T-cell (primary cell): ENCODE results near the gene CEP20. TPM values are rescaled to one million over a fixed set of nuclear protein-coding genes. Genes with fewer than 3 reads are reported as not detected.

Experiments
- ATAC-seq, 4 experiments: fragments of 200-7000 bp in 3 of 4; fragments of 150-1000 bp in 1 of 4; cut with Tn5 transposase; replicated peaks in 1 of 4; 1 replicate in 3 of 4; 2 replicates in 1 of 4; pipeline ENCODE4 v1.10.0; 2021; ENCODE audit warnings: moderate library complexity in 3 of 4, mild to moderate bottlenecking in 2 of 4, moderate number of reproducible peaks in 1 of 4
- CTCF ChIA-PET, 2 donors: fragments of 300-600 bp; sonication (Branson Sonifier 250); formaldehyde crosslinking; loops; one replicate each; lab custom pipeline; 2022; ENCODE audit warnings: antibody characterized with exemption in 2 of 2; lab: Charles Lee
- POLR2A ChIA-PET, 2 donors: fragments of 300-600 bp; sonication (Branson Sonifier 250); formaldehyde crosslinking; loops; one replicate each; lab custom pipeline; 2022; ENCODE audit warnings: antibody characterized with exemption in 2 of 2; lab: Charles Lee
- DNase-seq, 35 experiments: peaks; one replicate each; pipeline versions ENCODE4 v3.0.0 to v3.0.0-alpha.2; 2013 to 2023
- H3K27ac ChIP-seq: one replicate; pipeline ENCODE4 v1.5.1; 2013; ENCODE audit warnings: low read length
- H3K27me3 ChIP-seq, 2 experiments: replicated peaks in 1 of 2; 1 replicate in 1 of 2; 2 replicates in 1 of 2; pipeline versions ENCODE4 v1.6.1 to v1.7.0; 2013; ENCODE audit warnings: low read length in 1 of 2, mixed read lengths in 1 of 2; ENCODE audit not compliant: control insufficient read depth in 2 of 2, insufficient read depth in 2 of 2; ENCODE audit errors: extremely low read depth in 1 of 2
- H3K36me3 ChIP-seq, 2 donors: 1 replicate in 1 of 2; 2 replicates in 1 of 2; pipeline versions ENCODE4 v1.6.1 to v1.7.0; 2013; ENCODE audit warnings: low read length in 1 of 2; ENCODE audit not compliant: control insufficient read depth in 2 of 2, insufficient read depth in 1 of 2; ENCODE audit errors: extremely low read depth in 1 of 2
- H3K4me1 ChIP-seq, 2 experiments: 1 replicate in 1 of 2; 2 replicates in 1 of 2; pipeline versions ENCODE4 v1.6.1 to v1.7.0; 2013; ENCODE audit warnings: low read length in 2 of 2, mixed read lengths in 1 of 2; ENCODE audit not compliant: insufficient read depth in 2 of 2, control insufficient read depth in 1 of 2; ENCODE audit errors: extremely low read depth in 1 of 2
- H3K4me3 ChIP-seq, 2 donors: 1 replicate in 1 of 2; 2 replicates in 1 of 2; pipeline versions ENCODE4 v1.5.1 to v1.7.0; 2013; ENCODE audit warnings: mild to moderate bottlenecking in 2 of 2, low read length in 1 of 2, moderate library complexity in 1 of 2; ENCODE audit not compliant: control insufficient read depth in 1 of 2; ENCODE audit errors: extremely low read depth in 1 of 2
- H3K9me3 ChIP-seq: 2 replicates; pipeline ENCODE4 v1.7.0; 2013
- H3K27ac Mint-ChIP-seq, 2 donors: one replicate each; pipeline ENCODE4 v1.8.0; 2020 to 2021; ENCODE audit warnings: mild to moderate bottlenecking in 2 of 2, mixed read lengths in 2 of 2
- H3K27me3 Mint-ChIP-seq, 2 donors: one replicate each; pipeline ENCODE4 v1.8.0; 2021 to 2022; ENCODE audit warnings: mixed read lengths in 2 of 2
- H3K36me3 Mint-ChIP-seq: one replicate; pipeline ENCODE4 v1.8.0; 2021; ENCODE audit warnings: mixed read lengths
- H3K4me1 Mint-ChIP-seq, 3 donors: one replicate each; pipeline ENCODE4 v1.8.0; 2020 to 2022; ENCODE audit warnings: mixed read lengths in 3 of 3, mild to moderate bottlenecking in 1 of 3
- H3K4me3 Mint-ChIP-seq, 3 donors: one replicate each; pipeline ENCODE4 v1.8.0; 2020 to 2022; ENCODE audit warnings: mild to moderate bottlenecking in 3 of 3, mixed read lengths in 3 of 3, moderate library complexity in 3 of 3
- H3K9me3 Mint-ChIP-seq, 3 donors: one replicate each; pipeline ENCODE4 v1.8.0; 2020 to 2022; ENCODE audit warnings: mixed read lengths in 3 of 3
- WGBS: methylation state at CpG from one replicate; pipeline ENCODE4 v1.1.5; 2013; ENCODE audit warnings: missing lambda C conversion rate; ENCODE audit not compliant: insufficient coverage; 5-methylcytosine and 5-hydroxymethylcytosine counted together
- total RNA-seq, 35 experiments: library from RNA in 6 of 35; stranded (reverse) in 6 of 35; fragments of 120-200 nt in 1 of 35; gene quantifications; one replicate each; pipeline versions ENCODE4 v1.2.1 to v1.2.4 and lab custom pipeline; 2013 to 2026

The CEP20 gene
- total RNA-seq, 5 donors from 2014 or later (not counting 1 experiment from before 2014, with no cell fraction given), result 17.2 to 25.9 (median 25.2) TPM

- no peak overlapping the region for H3K4me3 ChIP-seq
- Mint-ChIP-seq H3K36me3 (no peaks in the 10 kb centered on the region), H3K9me3 (no peaks in the 10 kb centered on the region), H3K27ac (no peak overlapping the region), H3K4me1 (no peaks in the 10 kb centered on the region), H3K27me3 (peaks cover 3 to 4% of the 10 kb centered on the region in 2 donors), H3K4me3 (no peak overlapping the region)
- no peaks in the 10 kb centered on the region for H3K4me1 ChIP-seq
- no peaks in the 10 kb centered on the region for H3K27me3 ChIP-seq
- H3K27ac ChIP-seq, result no peak overlapping the region
- ChIA-PET POLR2A (no interaction called here), CTCF (no interaction called here)
- 94% methylated on average over 4 of the region's 4 CpGs for WGBS
- DNase-seq, result no peak
- ATAC-seq, result no peak
- H3K36me3 ChIP-seq, result no peaks in the 10 kb centered on the region
- H3K9me3 ChIP-seq, result no peaks in the 10 kb centered on the region
Measured at GRCh38 chr16:15834502-15834901, 53.9 kb downstream of the CEP20 start.

DNA sequence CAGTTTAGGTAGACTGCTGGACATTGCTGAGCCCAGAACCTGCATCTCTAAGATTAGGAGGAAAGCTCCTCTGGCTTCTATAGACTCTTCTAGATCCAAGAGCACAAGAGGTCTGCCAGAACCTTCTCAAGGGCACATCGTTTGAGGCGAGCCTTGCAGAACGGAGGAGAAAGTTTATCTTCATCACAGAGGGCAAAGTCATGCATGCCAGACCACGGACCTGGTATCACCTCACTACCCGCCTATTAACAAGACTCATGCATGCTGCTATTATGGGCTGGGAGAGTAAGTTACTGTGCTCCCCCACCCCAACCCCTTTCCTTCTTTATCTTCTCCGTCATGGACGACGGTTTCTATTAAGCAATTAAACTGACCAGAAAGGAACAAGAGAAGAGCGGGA lies 54.9 kb downstream of the CEP20 start:
- WGBS, result 90% methylated on average over 2 of the region's 9 CpGs
- Mint-ChIP-seq H3K27ac (no peak overlapping the region), H3K36me3 (no peaks in the 10 kb centered on the region), H3K9me3 (no peaks in the 10 kb centered on the region), H3K27me3 (no peaks in the 10 kb centered on the region), H3K4me1 (no peaks in the 10 kb centered on the region), H3K4me3 (no peak overlapping the region)
- H3K36me3 ChIP-seq, result no peaks in the 10 kb centered on the region
- no peak overlapping the region for H3K4me3 ChIP-seq
- no peak for ATAC-seq
- no peak for DNase-seq
- H3K9me3 ChIP-seq, result no peaks in the 10 kb centered on the region
- no peaks in the 10 kb centered on the region for H3K4me1 ChIP-seq
- CTCF ChIA-PET, result interaction anchor here in 1 of 2 donors (0.7 kb wide), 1 partner anchor 9 kb away, joined by 8 read pairs; no protein-coding TSS in a partner anchor
- POLR2A ChIA-PET, result no interaction called here
- no peaks in the 10 kb centered on the region for H3K27me3 ChIP-seq
- no peak overlapping the region for H3K27ac ChIP-seq

- H3K4me1 ChIP-seq, result no peaks in the 10 kb centered on the region
- no peaks in the 10 kb centered on the region for H3K27me3 Mint-ChIP-seq
- no peak overlapping the region for H3K4me3 Mint-ChIP-seq
- 94% methylated on average over 3 of the region's 6 CpGs for WGBS
- ChIA-PET POLR2A (no interaction called here), CTCF (no interaction called here)
- no peaks in the 10 kb centered on the region for H3K36me3 ChIP-seq
- ATAC-seq, result no peak
- DNase-seq, result no peak
- no peaks in the 10 kb centered on the region for H3K9me3 ChIP-seq
- no peaks in the 10 kb centered on the region for H3K4me1 Mint-ChIP-seq
- H3K27ac Mint-ChIP-seq, result no peak overlapping the region
- H3K27me3 ChIP-seq, result no peaks in the 10 kb centered on the region
- H3K27ac ChIP-seq, result no peak overlapping the region
- no peaks in the 10 kb centered on the region for H3K9me3 Mint-ChIP-seq
- no peaks in the 10 kb centered on the region for H3K36me3 Mint-ChIP-seq
- no peak overlapping the region for H3K4me3 ChIP-seq
Measured at GRCh38 chr16:15832241-15832640, 56.2 kb downstream of the CEP20 start.

DNA sequence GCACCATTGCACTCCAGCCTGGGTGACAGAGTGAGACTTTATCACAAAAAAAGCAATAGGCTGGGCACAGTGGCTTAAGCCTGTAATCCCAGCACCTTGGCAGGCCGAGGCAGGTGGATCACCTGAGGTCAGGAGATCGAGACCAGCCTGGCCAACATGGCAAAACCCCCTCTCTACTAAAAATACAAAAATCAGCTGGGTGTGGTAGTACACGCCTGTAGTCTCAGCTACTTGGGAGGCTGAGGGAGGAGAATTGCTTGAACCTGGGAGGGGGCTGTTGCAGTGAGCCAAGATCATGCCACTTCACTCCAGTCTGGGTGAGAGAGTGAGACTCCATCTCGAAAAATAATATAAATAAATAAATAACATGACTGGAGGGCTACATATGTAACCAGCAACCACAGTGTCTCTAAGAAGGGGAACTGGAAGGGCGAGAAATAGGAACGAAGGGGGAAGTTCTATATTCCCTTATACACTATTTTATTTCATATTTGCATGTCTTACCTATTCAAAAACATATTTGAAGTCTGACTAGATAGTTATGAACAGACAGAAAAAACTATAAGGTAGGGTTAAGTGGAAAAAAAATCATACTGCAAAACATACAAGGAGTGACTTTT lies 57.5 kb downstream of the CEP20 start:
- DNase-seq (no peak), ATAC-seq (no peak)
- no CpG with 5 or more reads among the region's 6 CpGs for WGBS
- Histone ChIP-seq H3K27ac (no peak overlapping the region), H3K36me3 (no peaks in the 10 kb centered on the region), H3K9me3 (no peaks in the 10 kb centered on the region), H3K4me3 (no peak overlapping the region), H3K27me3 (no peaks in the 10 kb centered on the region), H3K4me1 (no peaks in the 10 kb centered on the region)
- H3K27me3 Mint-ChIP-seq, result no peaks in the 10 kb centered on the region
- no peaks in the 10 kb centered on the region for H3K4me1 Mint-ChIP-seq
- no peaks in the 10 kb centered on the region for H3K36me3 Mint-ChIP-seq
- ChIA-PET POLR2A (no interaction called here), CTCF (no interaction called here)
- H3K4me3 Mint-ChIP-seq, result no peak overlapping the region
- no peak overlapping the region for H3K27ac Mint-ChIP-seq
- no peaks in the 10 kb centered on the region for H3K9me3 Mint-ChIP-seq

DNA sequence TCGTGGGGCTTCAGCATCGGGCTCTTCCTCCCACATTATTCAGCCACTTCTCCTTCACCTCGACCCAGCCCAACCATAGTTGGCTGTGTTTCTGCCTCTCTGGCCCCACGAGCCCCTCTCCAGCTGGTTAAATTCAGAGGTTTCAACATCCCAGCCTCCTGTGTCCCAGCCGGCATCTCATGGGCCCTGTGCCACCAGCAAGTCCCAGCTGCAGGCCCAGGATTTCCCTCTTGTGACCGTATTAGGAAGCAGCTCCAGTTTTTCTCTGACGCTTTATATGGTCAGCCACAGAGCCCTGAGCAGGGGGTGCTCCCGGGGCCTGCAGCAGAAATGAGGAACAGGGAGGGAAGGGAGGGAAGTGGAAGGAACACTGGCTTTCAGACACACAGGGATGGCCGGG lies 58.9 kb downstream of the CEP20 start:
- Histone ChIP-seq H3K4me1 (no peaks in the 10 kb centered on the region), H3K27ac (no peak overlapping the region), H3K36me3 (no peaks in the 10 kb centered on the region), H3K4me3 (no peak overlapping the region), H3K9me3 (no peaks in the 10 kb centered on the region), H3K27me3 (no peaks in the 10 kb centered on the region)
- ChIA-PET POLR2A (no interaction called here), CTCF (no interaction called here)
- Mint-ChIP-seq H3K9me3 (no peaks in the 10 kb centered on the region), H3K4me3 (no peak overlapping the region), H3K4me1 (no peaks in the 10 kb centered on the region), H3K36me3 (no peaks in the 10 kb centered on the region), H3K27ac (no peak overlapping the region), H3K27me3 (no peaks in the 10 kb centered on the region)
- DNase-seq (peak in 1 of 35 experiments; percentile 1), ATAC-seq (no peak)
- 66% methylated on average over 8 of the region's 9 CpGs for WGBS

GRCh38 chr16:15827709-15828343 lies 60.6 kb downstream of the CEP20 start:
- WGBS, result 86% methylated on average over 3 of the region's 11 CpGs
- CTCF ChIA-PET, result no interaction called here
- Histone ChIP-seq H3K36me3 (no peaks in the 10 kb centered on the region), H3K27me3 (no peaks in the 10 kb centered on the region), H3K27ac (no peak overlapping the region), H3K4me3 (no peak overlapping the region), H3K4me1 (no peaks in the 10 kb centered on the region), H3K9me3 (no peaks in the 10 kb centered on the region)
- DNase-seq (no peak), ATAC-seq (no peak)
- Mint-ChIP-seq H3K4me1 (no peaks in the 10 kb centered on the region), H3K36me3 (no peaks in the 10 kb centered on the region), H3K9me3 (no peaks in the 10 kb centered on the region), H3K27ac (no peak overlapping the region), H3K27me3 (no peaks in the 10 kb centered on the region), H3K4me3 (no peak overlapping the region)
- POLR2A ChIA-PET, result no interaction called here
